DMS53 (cell line): ENCODE results near the gene PLCXD1.
"Not testable (repeated sequence)": the region's sequence is repeated elsewhere in the genome, so short reads cannot be mapped to it uniquely, and the experiment has no call there.

Source experiments
- DNase-seq: peaks from one replicate; lab custom pipeline; 2025; lab: John Stamatoyannopoulos, UW

Gene PLCXD1

GRCh38 chrX:262381-262909, 18.7 kb upstream of the PLCXD1 start:
- no peak for DNase-seq

DNA sequence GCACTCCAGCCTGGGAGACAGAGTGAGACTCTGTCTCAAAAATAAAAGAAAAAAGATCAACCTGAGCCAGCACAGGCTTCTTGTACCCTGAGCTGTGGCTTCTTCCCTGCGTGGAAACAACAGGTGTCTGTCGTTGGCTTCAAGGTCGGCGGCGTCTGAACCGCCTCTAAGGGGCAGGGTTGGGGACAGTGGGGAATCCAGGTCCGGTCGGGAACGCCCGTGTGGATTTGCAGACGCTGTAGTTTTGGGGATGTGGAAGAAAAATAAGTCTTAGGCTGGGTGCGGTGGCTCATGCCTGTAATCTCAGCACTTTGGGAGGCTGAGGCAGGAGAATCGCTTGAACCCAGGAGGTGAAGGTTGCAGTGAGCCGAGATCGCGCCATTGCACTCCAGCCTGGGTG, 17.2 kb upstream of the PLCXD1 start:
- not testable (repeated sequence) for DNase-seq

DNA sequence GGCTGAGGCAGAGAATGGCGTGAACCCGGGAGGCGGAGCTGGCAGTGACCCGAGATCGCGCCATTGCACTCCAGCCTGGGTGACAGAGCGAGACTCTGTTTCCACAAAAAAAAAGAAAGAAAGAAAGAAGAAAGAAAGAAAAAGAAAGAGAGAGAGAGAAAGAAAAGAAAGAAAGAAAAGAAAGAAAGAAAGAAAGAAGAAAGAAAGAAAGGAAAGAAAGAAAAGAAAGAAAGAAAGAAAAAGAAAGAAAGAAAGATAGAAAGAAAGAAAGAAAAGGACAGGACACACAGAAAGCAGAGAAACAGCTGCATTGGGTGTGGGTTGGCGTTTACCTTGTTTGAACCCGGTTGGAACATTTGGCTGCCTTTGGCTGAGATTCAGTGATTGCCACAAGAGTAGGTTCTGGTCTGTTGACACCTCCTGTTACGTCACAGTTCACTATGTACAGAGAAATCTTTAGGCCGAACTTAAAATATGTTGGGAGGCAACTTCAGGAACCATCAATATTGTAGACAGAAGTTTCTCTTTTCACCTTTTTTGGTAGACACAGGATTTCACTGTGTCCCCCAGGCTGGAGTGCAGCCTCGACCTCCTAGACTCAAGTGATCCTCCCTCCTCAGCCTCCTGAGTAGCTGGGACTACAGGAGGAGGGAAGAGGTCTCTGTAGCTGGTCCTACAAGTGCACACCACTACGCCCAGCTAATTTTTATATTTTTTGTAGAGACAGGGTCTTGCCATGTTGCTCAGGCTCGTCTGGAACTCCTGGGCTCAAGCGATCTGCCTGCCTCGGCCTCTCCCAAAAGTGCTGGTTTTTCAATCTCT, 16.3 kb upstream of the PLCXD1 start:
- no peak for DNase-seq

GRCh38 chrX:265502-265901, 15.7 kb upstream of the PLCXD1 start:
- no peak for DNase-seq

DNA sequence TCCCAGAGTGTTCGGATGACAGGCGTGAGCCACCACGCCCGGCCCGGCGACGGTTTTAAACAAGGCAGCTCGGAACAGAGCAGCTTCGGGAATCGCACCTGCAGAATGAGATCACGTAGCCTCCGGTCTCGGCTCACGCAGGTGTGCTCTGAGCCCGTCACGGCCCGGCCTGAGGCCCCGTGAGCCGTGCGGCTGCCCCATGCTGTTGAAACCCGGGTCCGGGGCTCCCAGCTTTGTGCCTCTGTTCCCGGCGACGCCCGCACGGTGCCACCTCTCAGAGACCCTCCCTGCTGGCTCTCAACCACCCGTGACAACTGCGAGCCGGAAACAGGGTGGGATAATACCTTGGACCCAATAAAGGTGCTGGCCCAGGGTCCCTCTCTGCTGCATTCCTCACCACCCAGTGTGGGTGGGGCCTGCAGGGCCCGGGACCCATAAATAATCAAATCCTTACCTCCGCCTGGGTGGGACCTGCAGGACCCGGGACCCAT, 13.4 kb upstream of the PLCXD1 start:
- no peak for DNase-seq

DNA sequence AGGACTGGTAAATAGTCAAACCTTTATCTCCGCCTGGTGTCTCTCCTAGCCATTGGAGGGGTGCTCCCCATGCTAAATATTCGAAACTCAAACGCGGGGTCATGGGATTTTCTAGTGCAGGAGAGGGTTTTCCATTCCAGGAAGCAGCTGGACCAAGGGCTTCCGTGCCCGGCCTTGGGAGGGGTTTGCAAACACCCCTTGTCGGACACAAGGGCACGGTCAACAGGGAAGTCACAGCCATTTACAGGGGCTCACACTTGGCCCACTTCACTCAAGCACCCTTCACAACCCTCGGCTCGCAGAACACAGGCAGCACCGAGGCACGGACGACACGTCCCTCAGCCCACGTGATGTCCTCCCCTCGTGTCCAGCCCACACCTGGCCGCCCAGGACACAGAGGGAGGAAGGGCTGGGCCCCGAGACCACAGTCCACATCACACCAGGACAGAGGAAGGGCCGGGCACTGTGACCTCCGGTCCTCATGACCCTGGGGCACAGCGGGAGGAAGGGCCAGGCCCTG, 10.3 kb upstream of the PLCXD1 start:
- DNase-seq: no peak

GRCh38 chrX:274904-275475, 6.2 kb upstream of the PLCXD1 start:
- DNase-seq: no peak

- DNase-seq: no peak
Observed at GRCh38 chrX:275476-275966, 5.7 kb upstream of the PLCXD1 start.

DNA sequence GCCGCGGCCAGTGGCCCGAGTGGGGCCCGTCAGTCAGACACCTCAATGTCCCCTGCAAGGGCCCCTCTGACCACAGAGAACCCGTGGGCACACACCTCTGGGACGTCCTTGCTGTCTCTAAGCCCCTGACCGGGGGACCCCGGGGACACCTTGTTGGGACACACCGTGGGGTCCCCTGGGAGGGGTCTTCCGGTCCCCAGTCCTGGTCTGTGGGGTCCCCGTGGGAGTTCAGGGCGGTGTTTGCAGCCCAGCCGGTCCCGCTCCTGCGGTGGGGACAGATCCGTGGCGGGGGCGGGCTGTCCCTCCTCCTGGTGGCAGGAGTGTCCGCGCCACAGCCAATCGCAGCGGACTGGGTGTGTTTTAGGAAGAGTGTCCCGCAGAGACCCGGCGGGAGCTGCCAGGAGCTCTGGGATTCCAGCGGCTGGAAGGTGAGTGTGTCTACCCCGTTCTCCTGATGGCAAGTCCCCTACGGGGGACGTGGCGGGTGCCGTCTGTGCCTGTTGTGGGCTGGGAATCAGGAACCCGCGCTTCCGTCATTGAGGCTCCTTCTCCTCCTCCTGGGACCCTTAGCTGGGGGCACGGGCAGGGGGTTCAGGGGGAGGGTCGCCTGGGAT, 5.1 kb upstream of the PLCXD1 start:
- DNase-seq: no peak

DNA sequence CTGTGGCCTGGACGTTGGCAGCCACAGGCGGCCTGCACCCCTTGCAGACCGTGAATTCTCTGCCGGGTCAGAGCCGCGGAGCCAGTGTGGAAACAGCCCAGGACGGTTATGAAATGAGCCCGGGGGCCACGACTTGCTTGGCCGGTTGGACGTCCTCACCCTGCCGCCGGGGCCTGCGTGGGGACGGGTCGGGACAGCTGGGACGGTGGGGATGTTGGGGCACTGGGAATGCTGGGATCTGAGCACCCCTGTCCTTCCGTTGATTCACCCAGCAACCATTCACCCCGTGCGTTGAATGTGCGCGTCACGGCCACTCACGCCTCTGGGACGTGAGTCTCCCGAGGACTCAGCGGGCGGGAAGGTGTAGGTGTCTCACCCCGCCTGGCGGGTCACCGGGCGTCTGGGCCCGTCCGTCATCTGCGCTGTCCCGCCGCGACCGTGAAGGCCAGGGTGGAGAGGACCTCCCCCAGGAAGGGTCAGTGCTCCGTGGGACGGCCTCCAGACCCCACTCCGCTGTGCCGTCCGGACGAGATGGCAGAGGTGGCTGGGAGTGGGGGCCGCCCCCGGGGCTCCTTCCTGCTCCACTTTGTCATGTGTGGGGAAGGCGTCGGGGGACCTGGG, 4.5 kb upstream of the PLCXD1 start:
- no peak for DNase-seq

DNA sequence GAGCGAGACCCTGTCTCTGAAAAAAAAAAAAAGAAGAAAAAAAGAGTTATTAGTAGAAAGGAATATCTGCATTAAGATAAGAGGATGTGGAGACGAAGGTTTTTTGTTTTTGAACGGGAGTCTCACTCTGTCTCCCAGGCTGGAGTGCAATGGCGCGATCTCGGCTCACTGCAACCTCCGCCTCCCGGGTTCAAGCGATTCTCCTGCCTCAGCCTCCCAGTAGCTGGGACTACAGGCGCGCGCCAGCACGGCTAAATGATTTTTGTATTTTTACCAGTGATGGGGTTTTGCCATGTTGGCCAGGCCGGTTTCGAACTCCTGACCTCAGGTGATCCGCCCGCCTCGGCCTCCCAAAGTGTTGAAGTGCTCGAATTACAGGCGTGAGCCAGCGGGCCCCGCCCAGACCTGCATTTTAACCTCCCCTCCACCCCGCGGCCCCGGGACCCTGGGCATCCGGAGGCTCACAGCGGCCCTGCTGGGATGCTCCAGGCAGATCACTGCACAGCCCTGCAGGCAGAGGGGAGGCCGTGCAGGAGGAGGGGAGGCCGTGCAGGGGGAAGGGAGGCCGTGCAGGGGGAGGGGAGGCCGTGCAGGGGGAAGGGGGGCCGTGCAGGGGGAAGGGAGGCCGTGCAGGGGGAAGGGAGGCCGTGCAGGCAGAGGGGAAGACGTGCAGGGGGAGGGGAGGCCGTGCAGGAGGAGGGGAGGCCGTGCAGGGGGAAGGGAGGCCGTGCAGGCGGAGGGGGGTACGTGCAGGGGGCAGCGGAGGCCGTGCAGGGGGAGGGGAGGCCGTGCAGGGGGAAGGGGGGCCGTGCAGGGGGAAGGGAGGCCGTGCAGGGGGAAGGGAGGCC, 1.2 kb upstream of the PLCXD1 start:
- not testable (repeated sequence) for DNase-seq

DNA sequence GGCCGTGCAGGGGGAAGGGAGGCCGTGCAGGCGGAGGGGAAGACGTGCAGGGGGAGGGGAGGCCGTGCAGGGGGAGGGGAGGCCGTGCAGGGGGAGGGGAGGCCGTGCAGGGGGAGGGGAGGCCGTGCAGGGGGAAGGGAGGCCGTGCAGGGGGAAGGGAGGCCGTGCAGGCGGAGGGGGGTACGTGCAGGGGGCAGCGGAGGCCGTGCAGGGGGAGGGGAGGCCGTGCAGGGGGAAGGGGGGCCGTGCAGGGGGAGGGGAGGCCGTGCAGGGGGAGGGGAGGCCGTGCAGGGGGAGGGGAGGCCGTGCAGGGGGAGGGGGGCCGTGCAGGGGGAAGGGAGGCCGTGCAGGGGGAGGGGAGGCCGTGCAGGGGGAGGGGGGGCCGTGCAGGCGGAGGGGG, 459 bp upstream of the PLCXD1 start:
- DNase-seq: not testable (repeated sequence)

GRCh38 chrX:282000-282681, 960 bp downstream of the PLCXD1 start:
- not testable (repeated sequence) for DNase-seq

DNA sequence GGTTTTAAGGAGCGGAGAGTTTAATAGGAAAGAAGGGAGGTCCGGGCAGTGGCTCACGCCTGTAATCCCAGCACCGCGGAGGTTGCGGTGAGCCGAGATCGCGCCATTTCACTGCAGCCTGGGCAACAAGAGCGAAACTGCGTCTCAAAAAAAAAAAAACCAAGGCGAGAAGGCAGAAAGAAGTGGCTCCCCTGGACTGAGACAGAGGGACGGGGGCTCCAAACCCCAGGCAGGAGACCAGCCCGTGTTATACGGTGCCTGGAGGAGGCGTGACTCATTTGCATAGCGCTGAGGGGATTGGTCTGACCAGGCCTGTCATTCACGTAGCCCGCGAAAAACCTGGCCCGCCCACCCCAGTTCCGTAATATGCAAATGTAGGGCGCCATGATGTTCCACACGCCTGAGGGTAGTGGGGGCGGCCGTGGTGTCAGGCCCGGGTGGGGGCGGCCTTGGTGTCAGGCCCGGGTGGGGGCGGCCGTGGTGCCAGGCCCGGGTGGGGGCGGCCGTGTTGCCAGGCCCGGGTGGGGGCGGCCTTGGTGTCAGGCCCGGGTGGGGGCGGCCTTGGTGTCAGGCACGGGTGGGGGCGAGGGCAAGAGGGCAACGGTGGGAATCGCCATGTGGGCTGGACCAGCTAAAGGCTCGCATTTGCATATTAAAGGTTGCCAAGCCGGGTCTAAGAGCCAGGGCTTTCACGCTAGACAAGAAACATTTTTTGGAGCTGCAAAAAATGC, 2.1 kb downstream of the PLCXD1 start:
- DNase-seq: no peak

GRCh38 chrX:285076-285677, 4.0 kb downstream of the PLCXD1 start:
- no peak for DNase-seq

DNA sequence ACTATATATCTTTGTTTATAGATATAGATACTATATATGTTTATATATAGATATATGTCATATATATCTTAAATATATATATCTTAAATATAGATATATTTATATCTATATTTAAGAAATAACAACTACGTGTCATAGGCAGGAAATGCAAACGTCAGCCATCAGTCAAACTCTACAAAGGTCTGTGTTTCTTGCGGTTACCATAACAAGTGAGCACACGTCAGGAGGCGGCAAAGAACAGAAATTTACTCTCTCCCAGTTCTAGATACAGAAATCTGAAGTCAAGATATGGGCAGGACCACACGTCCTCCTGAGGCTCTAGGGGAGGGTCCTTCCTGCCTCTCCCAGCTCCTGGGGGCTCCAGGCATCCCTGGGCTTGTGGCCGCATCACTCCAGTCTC, 6.5 kb downstream of the PLCXD1 start:
- DNase-seq: no peak

- DNase-seq: no peak
Observed at GRCh38 chrX:288561-288991, 7.4 kb downstream of the PLCXD1 start.

DNA sequence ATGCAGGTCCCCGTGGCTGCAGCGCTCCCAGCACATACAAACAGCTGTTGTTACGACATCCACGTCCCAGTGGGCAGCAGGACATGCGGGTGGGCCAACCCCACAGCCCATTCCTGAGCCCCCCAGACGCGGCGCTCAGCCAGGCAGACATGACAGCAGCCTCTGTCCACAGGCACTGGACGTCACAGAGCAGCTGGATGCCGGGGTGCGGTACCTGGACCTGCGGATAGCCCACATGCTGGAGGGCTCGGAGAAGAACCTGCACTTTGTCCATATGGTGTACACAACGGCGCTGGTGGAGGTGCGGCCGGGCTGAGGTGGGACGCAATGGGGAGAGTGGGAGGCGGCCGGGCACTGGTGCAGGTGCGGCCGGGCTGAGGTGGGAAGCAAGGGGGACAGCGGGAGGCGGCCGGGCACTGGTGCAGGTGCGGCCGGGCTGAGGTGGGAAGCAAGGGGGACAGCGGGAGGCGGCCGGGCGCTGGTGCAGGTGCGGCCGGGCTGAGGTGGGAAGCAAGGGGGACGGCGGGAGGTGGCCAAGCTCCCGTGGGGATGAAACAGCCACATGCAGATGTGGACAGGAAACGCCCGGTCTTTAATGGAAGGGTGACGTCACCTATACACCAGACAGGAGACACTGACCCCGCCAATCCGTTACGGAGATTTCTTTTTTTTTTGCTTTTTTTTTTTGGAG, 9.4 kb downstream of the PLCXD1 start:
- no peak for DNase-seq

- DNase-seq: no peak
Observed at GRCh38 chrX:291411-291901, 10.3 kb downstream of the PLCXD1 start.
